Stimulated activated CD4-positive, alpha-beta T cell treated with anti-CD3 and anti-CD28 coated beads, Interleukin-12 subunit alpha, Interleukin-12 subunit beta, amount 100 ng/mL, for 24 hours (primary cell): ENCODE measurements around the gene IL17D.
"Not testable (repeated sequence)": the region's sequence is repeated elsewhere in the genome, so short reads cannot be mapped to it uniquely, and the experiment has no call there.

Experiments
- DNase-seq, 2 experiments: peaks; one replicate each; pipeline ENCODE4 v3.0.0-alpha.2; 2020; ENCODE audit warnings: low read depth in 2 of 2

IL17D gene

DNA sequence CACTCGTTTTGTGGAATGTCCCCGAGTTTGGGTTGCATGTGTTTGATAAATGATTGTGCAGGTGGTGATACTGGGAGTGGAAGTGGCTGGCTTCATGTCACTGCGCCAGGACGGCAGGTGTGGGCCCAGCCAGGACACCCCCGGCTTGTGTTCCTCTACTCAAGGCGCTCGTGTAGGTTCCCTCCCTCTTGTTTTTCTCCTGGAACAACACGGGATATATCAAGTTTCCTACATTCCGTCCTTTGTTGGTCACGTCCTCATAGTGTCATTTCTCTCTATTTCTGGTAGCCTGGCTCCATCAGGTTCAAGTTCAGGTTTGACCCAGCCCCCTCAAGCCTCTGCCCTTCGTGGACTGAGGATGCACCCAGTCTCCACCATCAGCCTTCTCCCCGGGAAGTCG is 16.3 kb downstream of the IL17D start:
- no peak for DNase-seq

DNA sequence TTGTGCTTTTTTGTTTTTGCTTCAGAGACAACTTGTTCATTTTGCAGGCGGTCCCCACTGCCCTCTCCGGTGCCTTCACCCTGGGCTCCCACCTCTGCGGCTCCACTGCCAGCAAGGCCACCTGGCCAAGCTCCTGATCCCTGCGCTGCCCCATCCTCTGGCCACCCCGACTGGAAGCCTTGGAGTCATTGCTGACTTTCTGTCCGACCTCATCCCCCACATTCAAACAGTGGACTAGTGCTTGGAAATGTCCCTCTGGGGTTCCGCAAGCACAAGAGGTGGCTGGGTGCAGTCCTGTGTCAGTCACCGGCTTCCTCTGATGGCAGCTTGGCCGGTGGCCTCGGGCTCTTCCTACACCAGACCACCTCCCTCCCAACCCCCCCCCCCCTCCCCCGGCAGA is 17.0 kb downstream of the IL17D start:
- DNase-seq = no peak

DNA sequence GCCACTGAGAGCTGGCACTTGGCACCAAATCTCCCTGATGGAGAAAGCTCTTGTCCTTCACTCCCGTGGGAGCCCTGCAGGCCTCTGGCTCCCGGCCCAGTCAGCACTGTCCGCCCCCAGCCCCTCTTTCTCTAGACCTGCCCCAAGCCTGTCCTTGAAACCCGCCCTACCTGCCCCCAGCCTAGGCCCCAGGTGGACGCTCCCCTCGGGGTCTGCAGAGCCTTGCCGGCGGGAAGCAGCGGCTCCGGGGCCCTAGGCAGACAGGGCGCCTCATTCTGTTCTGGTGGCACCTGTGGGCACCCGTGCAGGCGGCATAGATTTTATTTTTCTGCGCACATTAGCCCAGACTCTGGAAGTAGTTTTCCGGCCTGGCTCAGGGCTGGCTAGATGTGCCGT is 17.6 kb downstream of the IL17D start:
- no peak for DNase-seq

DNA sequence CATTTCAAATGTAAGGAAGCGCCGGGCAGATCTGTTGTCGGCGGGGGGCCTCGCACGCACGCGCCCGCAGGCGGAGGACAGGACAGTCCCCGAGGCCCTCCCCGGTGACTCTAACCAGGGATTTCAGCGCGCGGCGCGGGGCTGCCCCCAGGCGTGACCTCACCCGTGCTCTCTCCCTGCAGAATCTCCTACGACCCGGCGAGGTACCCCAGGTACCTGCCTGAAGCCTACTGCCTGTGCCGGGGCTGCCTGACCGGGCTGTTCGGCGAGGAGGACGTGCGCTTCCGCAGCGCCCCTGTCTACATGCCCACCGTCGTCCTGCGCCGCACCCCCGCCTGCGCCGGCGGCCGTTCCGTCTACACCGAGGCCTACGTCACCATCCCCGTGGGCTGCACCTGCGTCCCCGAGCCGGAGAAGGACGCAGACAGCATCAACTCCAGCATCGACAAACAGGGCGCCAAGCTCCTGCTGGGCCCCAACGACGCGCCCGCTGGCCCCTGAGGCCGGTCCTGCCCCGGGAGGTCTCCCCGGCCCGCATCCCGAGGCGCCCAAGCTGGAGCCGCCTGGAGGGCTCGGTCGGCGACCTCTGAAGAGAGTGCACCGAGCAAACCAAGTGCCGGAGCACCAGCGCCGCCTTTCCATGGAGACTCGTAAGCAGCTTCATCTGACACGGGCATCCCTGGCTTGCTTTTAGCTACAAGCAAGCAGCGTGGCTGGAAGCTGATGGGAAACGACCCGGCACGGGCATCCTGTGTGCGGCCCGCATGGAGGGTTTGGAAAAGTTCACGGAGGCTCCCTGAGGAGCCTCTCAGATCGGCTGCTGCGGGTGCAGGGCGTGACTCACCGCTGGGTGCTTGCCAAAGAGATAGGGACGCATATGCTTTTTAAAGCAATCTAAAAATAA is 18.2 kb downstream of the IL17D start:
- DNase-seq = no peak

DNA sequence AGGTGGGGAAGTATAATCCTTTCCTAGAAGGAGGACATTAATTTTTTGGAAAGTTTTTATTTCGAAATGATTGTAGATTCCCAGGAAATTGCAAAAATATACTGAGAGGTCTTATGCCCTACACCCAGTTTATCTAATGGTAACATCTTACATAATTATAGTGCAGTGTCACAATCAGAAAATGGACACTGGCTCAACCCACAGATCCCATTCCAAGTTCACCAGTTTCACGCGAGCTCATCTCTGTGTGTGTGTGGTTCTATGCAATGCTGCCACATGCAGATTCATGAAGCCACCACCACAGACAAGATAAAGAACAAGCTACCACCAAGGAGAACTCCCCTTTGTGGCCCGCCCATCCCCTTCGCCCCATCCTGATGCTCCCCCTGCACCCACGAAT is 24.4 kb downstream of the IL17D start:
- DNase-seq = no peak

DNA sequence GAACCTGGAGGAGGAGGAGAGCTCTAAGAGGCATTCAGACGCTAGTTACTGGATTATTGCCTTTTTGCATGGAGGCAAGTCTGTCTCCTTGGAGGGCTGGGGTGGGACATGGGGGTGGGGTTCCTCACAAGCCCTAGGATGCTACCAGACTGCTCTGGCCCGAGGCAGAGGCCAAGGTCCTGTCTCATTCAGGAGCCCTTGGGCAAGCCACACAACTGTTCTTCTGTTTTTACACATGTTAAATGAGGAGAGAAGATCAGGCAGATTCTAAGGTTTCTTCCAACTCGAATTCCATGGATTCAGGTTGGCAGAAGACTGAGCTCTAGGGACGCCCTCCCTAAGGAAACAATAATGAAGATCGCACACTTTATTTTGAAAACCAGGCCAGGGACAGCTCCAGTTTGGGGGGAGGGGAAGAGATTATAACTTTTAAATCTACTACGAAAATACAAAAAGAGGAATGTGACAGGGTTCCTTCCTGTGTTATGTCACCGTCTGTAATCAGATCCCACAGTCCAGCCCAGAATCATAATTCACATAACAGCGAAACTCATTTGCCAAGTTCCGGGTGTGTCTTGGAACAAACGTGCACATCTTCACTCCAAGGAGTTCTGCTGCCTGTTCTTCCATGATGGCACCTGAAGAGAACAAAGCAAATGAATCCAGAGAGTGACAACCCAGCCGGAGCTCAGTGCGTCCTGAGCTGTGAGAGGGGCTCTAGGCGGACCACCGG is 25.2 kb downstream of the IL17D start:
- no peak for DNase-seq

DNA sequence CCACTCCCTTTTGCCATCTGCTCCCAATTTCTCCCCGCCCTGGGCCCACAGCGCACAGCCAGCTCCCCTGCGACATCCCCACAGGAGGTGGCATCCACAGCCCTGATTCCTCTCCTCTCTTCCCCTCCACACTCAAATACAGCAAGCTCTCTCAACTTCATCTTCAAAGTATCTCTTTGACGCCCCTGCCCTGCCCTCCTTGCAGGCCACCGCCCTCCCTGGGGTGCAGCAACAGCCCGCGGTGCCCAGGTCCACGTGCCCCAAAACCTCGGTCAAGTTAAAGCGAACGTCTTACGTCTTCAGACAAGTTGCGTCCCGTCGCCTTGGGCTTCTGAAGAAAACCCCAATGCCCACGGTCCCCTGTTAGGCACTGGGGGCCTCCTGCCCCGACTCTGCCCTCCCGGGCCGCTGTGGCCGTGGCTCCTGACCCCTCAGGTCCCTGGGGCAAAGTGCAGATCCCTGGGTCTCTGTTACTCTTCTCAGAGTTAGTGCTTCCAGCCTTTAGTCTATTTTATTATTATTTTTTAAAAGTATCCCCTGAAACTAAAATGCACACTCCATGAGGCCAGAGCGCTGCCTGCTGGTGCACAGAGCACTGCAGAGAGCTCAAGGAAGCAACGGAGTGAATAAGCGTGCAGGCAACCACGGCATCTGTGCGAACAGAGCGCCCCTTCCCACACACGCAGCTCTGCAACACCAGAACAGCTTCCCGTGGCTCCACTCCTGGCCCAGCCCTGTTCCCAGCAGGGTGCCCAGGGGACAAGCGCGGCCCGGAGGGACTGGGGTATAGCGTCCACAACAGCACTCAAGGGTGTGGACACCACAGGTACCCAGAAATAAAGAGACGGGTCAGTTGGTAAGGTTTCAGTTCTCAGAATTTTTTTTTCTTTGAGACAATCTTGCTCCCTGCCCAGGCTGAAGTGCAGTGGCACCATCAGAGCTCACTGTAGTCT is 26.4 kb downstream of the IL17D start:
- no peak for DNase-seq

DNA sequence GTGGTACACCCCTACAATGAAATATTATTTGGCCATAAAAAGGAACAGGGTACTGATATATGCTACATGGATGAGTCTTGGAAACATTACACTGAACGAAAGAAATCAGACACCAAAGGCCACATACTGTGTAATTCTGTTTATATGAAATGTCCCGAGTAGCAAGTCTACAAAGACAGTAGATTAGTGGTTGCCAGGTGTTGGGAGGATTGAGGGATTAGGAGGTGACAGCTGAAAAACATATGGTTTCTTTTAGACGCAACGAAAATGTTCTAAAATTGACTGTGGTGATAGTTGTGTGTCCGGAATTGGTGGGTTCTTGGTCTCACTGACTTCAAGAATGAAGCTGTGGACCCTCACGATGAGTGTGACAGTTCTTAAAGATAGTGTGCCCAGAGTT is 35.1 kb downstream of the IL17D start:
- DNase-seq = no peak

DNA sequence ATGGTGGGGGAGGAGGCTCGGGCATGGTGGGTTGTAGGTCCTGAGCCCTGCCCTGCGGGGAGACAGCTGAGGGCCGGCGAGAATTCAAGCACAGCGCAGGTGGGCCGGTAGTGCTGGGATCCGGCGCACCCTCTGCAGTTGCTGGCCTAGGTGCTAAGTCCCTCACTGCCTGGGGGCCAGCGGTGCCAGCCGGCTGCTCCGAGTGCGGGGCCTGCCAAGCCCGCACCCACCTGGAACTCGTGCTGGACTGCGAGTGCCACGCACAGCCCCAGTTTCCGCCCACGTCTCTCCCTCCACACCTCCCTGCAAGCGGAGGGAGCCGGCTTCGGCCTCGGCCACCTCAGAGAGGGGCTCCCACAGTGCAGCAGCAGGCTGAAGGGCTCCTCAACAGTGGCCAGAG is 36.5 kb downstream of the IL17D start:
- DNase-seq = no peak

DNA sequence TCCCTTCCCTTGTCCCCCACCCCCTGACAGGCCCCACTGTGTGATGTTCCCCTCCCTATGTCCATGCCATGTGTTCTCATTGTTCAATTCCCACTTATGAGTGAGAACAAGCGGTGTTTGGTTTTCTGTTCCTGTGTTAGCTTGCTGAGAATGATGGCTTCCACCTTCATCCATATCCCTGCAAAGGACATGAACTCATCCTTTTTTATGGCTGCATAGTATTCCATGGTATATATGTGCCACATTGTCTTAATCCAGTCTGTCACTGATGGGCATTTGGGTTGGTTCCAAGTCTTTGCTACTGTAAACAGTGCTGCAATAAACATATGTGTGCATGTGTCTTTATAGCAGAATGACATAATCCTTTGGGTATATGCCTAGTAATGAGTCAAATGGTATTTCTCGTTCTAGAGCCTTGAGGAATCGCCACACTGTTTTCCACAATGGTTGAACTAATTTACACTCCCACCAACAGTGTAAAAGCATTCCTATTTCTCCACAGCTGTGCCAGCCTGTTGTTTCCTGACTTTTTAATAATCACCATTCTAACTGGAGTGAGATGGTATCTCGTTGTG is 40.4 kb downstream of the IL17D start:
- not testable (repeated sequence) for DNase-seq

DNA sequence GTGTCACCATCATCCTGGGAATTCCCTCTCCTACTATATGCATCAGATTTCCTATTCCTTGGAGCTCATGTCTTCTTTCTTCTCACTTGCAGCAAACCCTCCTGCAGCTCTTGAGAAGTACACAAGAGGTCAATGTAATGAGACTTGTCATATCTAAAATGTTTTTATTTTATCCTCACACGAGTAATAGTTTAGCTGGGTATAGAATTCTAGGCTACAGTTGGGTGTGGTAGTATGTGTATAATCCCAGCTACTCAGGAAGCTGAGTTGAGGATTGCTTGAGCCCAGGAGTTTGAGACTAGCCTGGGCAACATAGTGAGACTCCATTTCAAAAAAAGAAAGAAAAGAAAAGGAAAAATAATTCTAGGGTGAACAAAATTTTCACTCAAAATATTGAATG is 45.9 kb downstream of the IL17D start:
- DNase-seq = no peak

DNA sequence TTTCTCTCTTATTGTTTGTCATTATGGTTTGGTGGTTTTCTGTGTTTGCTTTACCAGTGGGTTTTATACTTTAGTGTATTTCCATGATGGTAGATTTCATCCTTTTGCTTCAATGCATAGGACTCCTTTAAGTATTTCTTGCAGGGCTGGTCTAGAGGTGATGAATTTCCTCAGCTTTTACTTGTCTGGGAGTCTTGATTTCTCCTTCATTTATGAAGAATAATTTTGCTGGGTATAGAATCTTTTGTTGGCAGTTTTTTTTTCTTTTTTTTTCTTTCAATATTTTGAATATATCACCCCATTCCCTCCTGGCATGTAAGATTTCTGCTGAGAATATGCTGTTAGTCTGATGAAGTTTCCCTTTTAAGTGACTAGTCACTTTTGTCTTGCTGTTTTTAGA is 50.5 kb downstream of the IL17D start:
- no peak for DNase-seq

DNA sequence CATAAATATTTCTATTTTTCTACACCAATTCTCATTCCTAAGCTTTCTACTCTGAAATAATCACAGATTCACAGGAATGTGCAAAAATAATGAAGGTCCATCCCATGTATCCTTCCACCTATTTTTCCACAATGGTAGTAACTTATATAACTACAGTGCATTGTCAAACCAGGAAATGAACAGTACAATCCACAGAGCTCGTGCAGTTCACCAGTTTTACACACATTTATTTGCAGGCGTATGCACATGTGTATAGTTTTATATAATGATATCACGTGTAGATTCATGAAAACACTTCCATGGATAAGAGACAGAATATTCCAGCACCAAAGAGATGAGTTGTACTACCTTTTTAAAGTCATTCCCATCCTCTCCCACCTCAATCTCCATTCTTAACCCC is 57.4 kb downstream of the IL17D start:
- no peak for DNase-seq

DNA sequence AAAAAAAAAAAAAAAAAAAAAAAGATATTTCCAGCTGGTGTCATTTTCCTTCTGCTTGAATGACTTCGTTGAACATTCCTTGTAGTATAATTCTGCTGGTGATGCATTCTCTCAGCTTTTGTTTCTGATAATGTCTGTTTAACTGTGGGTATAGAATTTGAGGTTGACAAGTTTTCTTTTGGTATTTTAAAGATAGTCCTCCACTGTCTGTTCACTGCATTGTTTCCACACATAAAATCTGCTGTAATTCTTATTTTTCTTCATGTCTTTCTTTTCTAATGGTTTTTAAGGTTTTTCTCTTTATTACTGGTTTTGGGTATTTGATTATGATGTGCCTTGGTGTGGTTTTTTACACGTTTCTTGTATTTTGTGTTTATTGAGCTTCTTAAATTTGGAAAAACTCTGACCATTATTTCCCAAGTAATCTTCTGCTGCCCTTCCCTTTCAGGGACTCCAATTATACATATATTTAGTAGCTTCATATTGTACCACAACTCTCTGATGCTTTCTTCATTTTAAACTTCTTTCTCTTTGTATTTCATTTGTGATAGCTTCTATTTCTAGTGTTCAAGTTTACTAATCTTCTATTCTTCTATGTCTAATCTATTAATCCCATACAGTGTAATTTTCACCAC is 63.9 kb downstream of the IL17D start:
- DNase-seq = no peak

DNA sequence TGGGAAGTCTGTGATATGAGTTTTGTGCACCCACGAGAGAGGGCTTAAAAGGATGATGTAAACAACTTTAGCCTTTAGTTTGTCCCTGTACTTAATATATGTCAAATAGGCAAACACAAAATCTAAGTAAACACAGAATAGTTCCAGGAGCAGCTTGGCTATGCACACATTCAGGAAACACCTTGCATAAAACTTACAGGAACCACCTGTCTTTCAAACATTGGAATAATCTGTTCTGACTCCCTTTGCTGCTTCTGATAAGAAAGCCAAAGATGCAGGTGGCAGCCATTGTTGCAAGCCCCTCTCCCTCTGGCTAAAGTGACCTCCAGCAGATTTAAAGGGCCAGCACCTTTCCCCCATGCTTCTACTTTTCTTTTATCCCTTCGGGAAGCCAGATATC is 65.6 kb downstream of the IL17D start:
- DNase-seq = no peak

DNA sequence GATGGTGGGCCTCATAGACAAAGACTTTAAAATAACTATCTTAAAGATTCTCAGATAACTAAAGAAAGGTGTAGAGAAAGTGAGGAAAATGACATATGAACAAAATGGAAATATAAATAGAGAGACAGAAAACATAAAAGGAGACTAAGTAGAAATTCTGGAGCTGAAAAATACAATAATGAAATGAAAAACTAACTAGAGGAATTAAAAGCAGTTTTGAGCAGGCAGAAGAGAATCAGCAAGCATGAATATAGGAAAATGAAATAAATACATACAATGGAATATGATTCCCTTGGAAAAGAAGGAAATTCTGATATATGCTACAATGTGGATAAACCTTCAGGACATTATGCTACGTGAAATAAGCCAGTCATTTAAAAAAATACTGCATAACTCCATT is 66.3 kb downstream of the IL17D start:
- DNase-seq = no peak
